Neural crest cell (in vitro differentiated cells): ENCODE measurements around the gene HOXC4. TPM values are rescaled to one million over a fixed set of nuclear protein-coding genes. Genes with fewer than 3 reads are reported as not detected.
A peak's percentile ranks its signal among the peaks of the same experiment; 100 is the strongest.

Source experiments
- DNase-seq: peaks from one replicate; pipeline ENCODE4 v3.0.0; 2021; ENCODE audit warnings: low read depth, mixed read lengths, low spot score
- H3K27ac Mint-ChIP-seq: one replicate; pipeline ENCODE4 v1.8.0; 2021; ENCODE audit warnings: mild to moderate bottlenecking, mixed read lengths; ENCODE audit not compliant: unreplicated experiment
- H3K27me3 Mint-ChIP-seq: 2 replicates; pipeline ENCODE4 v1.8.0; 2021; ENCODE audit warnings: low read depth, mild to moderate bottlenecking, mixed read lengths
- H3K36me3 Mint-ChIP-seq: 2 replicates; pipeline ENCODE4 v1.8.0; 2021; ENCODE audit warnings: low read depth, mild to moderate bottlenecking, mixed read lengths
- H3K4me1 Mint-ChIP-seq: 2 replicates; pipeline ENCODE4 v1.8.0; 2021; ENCODE audit warnings: mixed read lengths
- H3K4me3 Mint-ChIP-seq: one replicate; pipeline ENCODE4 v1.8.0; 2021; ENCODE audit warnings: mild to moderate bottlenecking, mixed read lengths
- H3K9me3 Mint-ChIP-seq: 2 replicates; pipeline ENCODE4 v1.8.0; 2021; ENCODE audit warnings: mixed read lengths
- CTCF ChIP-seq: fragments of 200-600 bp; sonication (generic); conservative IDR thresholded peaks from 2 replicates; pipeline ENCODE4 v1.5.0; 2021; ENCODE audit warnings: antibody characterized with exemption, mild to moderate bottlenecking
- total RNA-seq: library from RNA; stranded (reverse); gene quantifications from 2 replicates; pipeline ENCODE4 v1.2.1, GENCODE V29; 2021

The HOXC4 gene
- total RNA-seq, 1 donor from 2014 or later = 5.6 TPM

- no peak for TF ChIP-seq CTCF
- no peak overlapping the region for H3K27ac Mint-ChIP-seq
- peaks cover 3% of the 10 kb centered on the region for H3K36me3 Mint-ChIP-seq
- H3K4me1 Mint-ChIP-seq = peaks cover 3% of the 10 kb centered on the region
- DNase-seq = no peak
- H3K4me3 Mint-ChIP-seq = peak overlapping the region; percentile 77
- no peaks in the 10 kb centered on the region for H3K9me3 Mint-ChIP-seq
- H3K27me3 Mint-ChIP-seq = peaks cover 97% of the 10 kb centered on the region
Observed at GRCh38 chr12:54037360-54038283, 16.0 kb upstream of the HOXC4 start.

- TF ChIP-seq CTCF = no peak
- H3K9me3 Mint-ChIP-seq = no peaks in the 10 kb centered on the region
- no peak overlapping the region for H3K27ac Mint-ChIP-seq
- peaks cover 3% of the 10 kb centered on the region for H3K4me1 Mint-ChIP-seq
- H3K27me3 Mint-ChIP-seq = peaks cover 97% of the 10 kb centered on the region
- no peak for DNase-seq
- peaks cover 3% of the 10 kb centered on the region for H3K36me3 Mint-ChIP-seq
- H3K4me3 Mint-ChIP-seq = peak overlapping the region; percentile 77
Observed at GRCh38 chr12:54038284-54038870, 15.3 kb upstream of the HOXC4 start.

- H3K4me1 Mint-ChIP-seq = peaks cover 3% of the 10 kb centered on the region
Observed at GRCh38 chr12:54038871-54039414, 14.7 kb upstream of the HOXC4 start.

GRCh38 chr12:54039417-54040147 lies 14.1 kb upstream of the HOXC4 start:
- peaks cover 3% of the 10 kb centered on the region for H3K36me3 Mint-ChIP-seq
- H3K9me3 Mint-ChIP-seq = no peaks in the 10 kb centered on the region
- H3K4me1 Mint-ChIP-seq = peaks cover 3% of the 10 kb centered on the region
- no peak for TF ChIP-seq CTCF
- H3K27ac Mint-ChIP-seq = no peak overlapping the region
- H3K27me3 Mint-ChIP-seq = peaks cover 100% of the 10 kb centered on the region
- H3K4me3 Mint-ChIP-seq = peak overlapping the region; percentile 84
- DNase-seq = no peak

More at GRCh38 chr12:54038871-54039414, 14.7 kb upstream of the HOXC4 start:
- no peak for TF ChIP-seq CTCF
- no peak for DNase-seq
- Mint-ChIP-seq H3K9me3 (no peaks in the 10 kb centered on the region), H3K36me3 (peaks cover 3% of the 10 kb centered on the region), H3K4me3 (peak overlapping the region; percentile 45), H3K27ac (no peak overlapping the region), H3K27me3 (peaks cover 100% of the 10 kb centered on the region)

- no peak for DNase-seq
- no peaks in the 10 kb centered on the region for H3K9me3 Mint-ChIP-seq
- H3K4me1 Mint-ChIP-seq = peaks cover 3% of the 10 kb centered on the region
- H3K27ac Mint-ChIP-seq = no peak overlapping the region
- peaks cover 100% of the 10 kb centered on the region for H3K27me3 Mint-ChIP-seq
- TF ChIP-seq CTCF = no peak
- peaks cover 3% of the 10 kb centered on the region for H3K36me3 Mint-ChIP-seq
- peak overlapping the region; percentile 84 for H3K4me3 Mint-ChIP-seq
Observed at GRCh38 chr12:54040148-54040494, 13.5 kb upstream of the HOXC4 start.
